OCI-LY7 (cell line): ENCODE data around the gene POU6F2. TPM values are rescaled to one million over a fixed set of nuclear protein-coding genes. Genes with fewer than 3 reads are reported as not detected.

Experiments used
- BruUV-seq: library from RNA; stranded (reverse); fragments of 400-500 nt; replicated peaks from 2 replicates; lab custom pipeline; 2021; lab: Mats Ljungman, UMichigan
- CTCF ChIA-PET: fragments of 300-600 bp; sonication (Branson Sonifier 250); formaldehyde crosslinking; loops from one replicate; lab custom pipeline; 2022; ENCODE audit warnings: antibody characterized with exemption; ENCODE audit not compliant: unreplicated experiment; lab: Charles Lee
- POLR2A ChIA-PET: fragments of 300-600 bp; sonication (Branson Sonifier 250); formaldehyde crosslinking; loops from one replicate; lab custom pipeline; 2022; ENCODE audit warnings: antibody characterized with exemption; lab: Charles Lee
- DNase-seq: peaks from one replicate; pipeline ENCODE4 v3.0.0-alpha.2; 2015; ENCODE audit warnings: low spot score
- H2AFZ ChIP-seq: fragments of 200-600 bp; sonication (generic), shearing (Covaris generic); 2 replicates; pipeline ENCODE4 v1.6.1; 2014; ENCODE audit warnings: mild to moderate bottlenecking, antibody characterized with exemption, low read length, moderate library complexity
- H3K27ac ChIP-seq: fragments of 200-600 bp; sonication (generic); 2 replicates; pipeline ENCODE4 v1.5.1; 2014; ENCODE audit warnings: mixed run types, low read depth, mild to moderate bottlenecking, moderate library complexity, low read length, inconsistent platforms; ENCODE audit not compliant: poor library complexity, severe bottlenecking
- H3K36me3 ChIP-seq: fragments of 200-600 bp; sonication (generic); 2 replicates; pipeline ENCODE4 v1.6.1; 2014; ENCODE audit warnings: mild to moderate bottlenecking, antibody characterized with exemption, low read length, moderate library complexity, mixed read lengths; ENCODE audit not compliant: insufficient read depth
- H3K4me1 ChIP-seq: fragments of 200-600 bp; sonication (generic); 2 replicates; pipeline ENCODE4 v1.5.1; 2014; ENCODE audit warnings: mild to moderate bottlenecking, low read length; ENCODE audit not compliant: insufficient read depth, poor library complexity, severe bottlenecking
- H3K4me2 ChIP-seq: fragments of 200-600 bp; sonication (generic); 2 replicates; pipeline ENCODE4 v1.6.1; 2014; ENCODE audit warnings: mild to moderate bottlenecking, low read length
- H3K4me3 ChIP-seq: fragments of 200-600 bp; sonication (generic); 2 replicates; pipeline ENCODE4 v1.5.1; 2014; ENCODE audit warnings: mild to moderate bottlenecking, low read depth, low read length; ENCODE audit not compliant: poor library complexity, severe bottlenecking
- H3K79me2 ChIP-seq: fragments of 200-600 bp; sonication (generic); 2 replicates; pipeline ENCODE4 v1.6.1; 2016; ENCODE audit warnings: low read depth, mild to moderate bottlenecking, low read length, moderate library complexity, mixed read lengths; ENCODE audit not compliant: insufficient read depth
- H3K9me2 ChIP-seq: fragments of 200-600 bp; sonication (generic); 2 replicates; pipeline ENCODE4 v1.6.1; 2016; ENCODE audit warnings: mild to moderate bottlenecking, low read length, mixed read lengths; ENCODE audit not compliant: insufficient read depth
- H3K9me3 ChIP-seq: fragments of 200-600 bp; sonication (generic); 2 replicates; pipeline ENCODE4 v1.6.1; 2014; ENCODE audit warnings: mild to moderate bottlenecking, mixed run types, low read length, mixed read lengths
- H4K20me1 ChIP-seq: fragments of 200-600 bp; sonication (generic); 2 replicates; pipeline ENCODE4 v1.6.1; 2014; ENCODE audit warnings: mild to moderate bottlenecking, antibody characterized with exemption, low read length, moderate library complexity, mixed read lengths; ENCODE audit not compliant: insufficient read depth
- CTCF ChIP-seq: fragments of 200-600 bp; sonication (generic); conservative IDR thresholded peaks from 2 replicates; pipeline ENCODE4 v1.5.1; 2014; ENCODE audit warnings: mild to moderate bottlenecking, antibody characterized with exemption, low read length, moderate library complexity, mixed read lengths
- EZH2phosphoT487 ChIP-seq: fragments of 200-600 bp; sonication (generic); IDR thresholded peaks from 2 replicates; pipeline ENCODE4 v1.6.1; 2018; ENCODE audit warnings: low read depth, borderline replicate concordance, mild to moderate bottlenecking, mixed run types, antibody characterized with exemption, low read length, moderate library complexity, mixed read lengths
- intact Hi-C: fragments of 100-400 bp; cut with micrococcal nuclease; formaldehyde crosslinking; loops from one replicate; pipeline ENCODE4 v1.10.0; 2022; ENCODE audit not compliant: unreplicated experiment
- total RNA-seq, 2 experiments: library from RNA; depleted of rRNA in 1 of 2; stranded (reverse); fragments of >200 nt in 1 of 2; shearing (Covaris generic) in 1 of 2; gene quantifications; 2 replicates each; pipeline ENCODE4 v1.2.3, GENCODE V29; 2014 to 2022

POU6F2 gene
- total RNA-seq, 2 experiments from 2014 or later = 0.40 TPM; not detected in 1

GRCh38 chr7:39252916-39253315 is 275.2 kb downstream of the POU6F2 start:
- Histone ChIP-seq H3K4me2 (no peak overlapping the region), H3K9me2 (no peaks in the 10 kb centered on the region), H3K27ac (no peak overlapping the region), H3K4me1 (no peaks in the 10 kb centered on the region), H3K4me3 (no peak overlapping the region), H4K20me1 (no peaks in the 10 kb centered on the region), H3K79me2 (no peaks in the 10 kb centered on the region), H2AFZ (no peak overlapping the region), H3K36me3 (no peaks in the 10 kb centered on the region), H3K9me3 (no peaks in the 10 kb centered on the region)
- POLR2A ChIA-PET = interaction anchor here (0.5 to 0.9 kb wide), 5 partner anchors 9 to 1392 kb away, joined by 3 to 4 read pairs (median 3); no protein-coding TSS in a partner anchor
- DNase-seq = no peak
- CTCF ChIA-PET = no interaction called here
- intact Hi-C loops = no loop called here
- no peak for TF ChIP-seq CTCF
- TF ChIP-seq EZH2phosphoT487 = no peak
- no TSS peak for BruUV-seq

GRCh38 chr7:39259391-39260003 is 281.8 kb downstream of the POU6F2 start:
- H2AFZ ChIP-seq = no peak overlapping the region
- H3K27ac ChIP-seq = no peak overlapping the region
- H3K4me2 ChIP-seq = no peak overlapping the region
- CTCF ChIA-PET = no interaction called here
- no peak for TF ChIP-seq CTCF
- TF ChIP-seq EZH2phosphoT487 = no peak
- no peaks in the 10 kb centered on the region for H3K9me3 ChIP-seq
- POLR2A ChIA-PET = interaction anchor here (1.0 kb wide), 1 partner anchor 10 kb away, joined by 4 read pairs; no protein-coding TSS in a partner anchor
- no peaks in the 10 kb centered on the region for H4K20me1 ChIP-seq
- no peaks in the 10 kb centered on the region for H3K4me1 ChIP-seq
- no peaks in the 10 kb centered on the region for H3K79me2 ChIP-seq
- no peaks in the 10 kb centered on the region for H3K9me2 ChIP-seq
- BruUV-seq = no TSS peak
- intact Hi-C loops = no loop called here
- H3K4me3 ChIP-seq = no peak overlapping the region
- no peaks in the 10 kb centered on the region for H3K36me3 ChIP-seq
- no peak for DNase-seq

GRCh38 chr7:39260279-39260844 is 282.7 kb downstream of the POU6F2 start:
- Histone ChIP-seq H2AFZ (no peak overlapping the region), H3K4me3 (no peak overlapping the region), H3K4me1 (no peaks in the 10 kb centered on the region), H3K9me3 (no peaks in the 10 kb centered on the region), H3K79me2 (no peaks in the 10 kb centered on the region), H3K9me2 (no peaks in the 10 kb centered on the region), H3K4me2 (no peak overlapping the region), H4K20me1 (no peaks in the 10 kb centered on the region), H3K36me3 (no peaks in the 10 kb centered on the region), H3K27ac (no peak overlapping the region)
- TF ChIP-seq CTCF = no peak
- TF ChIP-seq EZH2phosphoT487 = no peak
- intact Hi-C loops = no loop called here
- POLR2A ChIA-PET = no interaction called here
- CTCF ChIA-PET = no interaction called here
- DNase-seq = no peak
- BruUV-seq = no TSS peak
